Measurements from ENCODE around the gene RHBDD1. TPM values are rescaled to one million over a fixed set of nuclear protein-coding genes. Genes with fewer than 3 reads are reported as not detected.

The RHBDD1 gene
- polyA plus RNA-seq, 3 donors = 8.1 to 19.5 (median 15.5) TPM

GRCh38 chr2:227029426-227030105, 193.7 kb downstream of the RHBDD1 start:
- no peak overlapping the region for H3K4me3 Mint-ChIP-seq
- H3K36me3 ChIP-seq (replicated peaks in 1 of 2; ENCODE audit: control insufficient read depth in 1 of 2, insufficient read depth in 2 of 2, low read length in 2 of 2) = no peaks in the 10 kb centered on the region
- intact Hi-C loops (cut with micrococcal nuclease) = no loop called here
- no peaks in the 10 kb centered on the region for H3K36me3 Mint-ChIP-seq
- peaks cover 17 to 18% of the 10 kb centered on the region in 2 donors for H3K4me1 ChIP-seq (ENCODE audit: control insufficient read depth in 1 of 2, insufficient read depth in 2 of 2, low read length in 2 of 2)
- no peak overlapping the region for H3K4me2 ChIP-seq (replicated peaks; ENCODE audit: extremely low read depth, low read length, poor library complexity, severe bottlenecking)
- H3K4me1 Mint-ChIP-seq = peaks cover 21% of the 10 kb centered on the region
- TF ChIP-seq CTCF (IDR thresholded peaks at IDR 0.05) = no peak
- no peaks in the 10 kb centered on the region for H4K20me1 ChIP-seq (ENCODE audit: insufficient read depth, low read length)
- no peaks in the 10 kb centered on the region for H3K27me3 Mint-ChIP-seq (ENCODE audit: low read depth in 3 of 3)
- H3K4me3 ChIP-seq (replicated peaks in 1 of 3; ENCODE audit: low read depth in 2 of 3, low read length in 3 of 3) = no peak overlapping the region
- H3K27ac ChIP-seq (ENCODE audit: low read depth in 1 of 2, low read length in 2 of 2) = peak overlapping the region; percentile 4 to 54
- H3K9me3 ChIP-seq (replicated peaks in 1 of 2; ENCODE audit: control insufficient read depth in 1 of 2, insufficient read depth in 1 of 2, low read length in 2 of 2) = no peaks in the 10 kb centered on the region
- H3K27me3 ChIP-seq (ENCODE audit: control insufficient read depth in 2 of 2, insufficient read depth in 2 of 2, low read length in 2 of 2) = no peaks in the 10 kb centered on the region
- WGBS (ENCODE audit: insufficient coverage) = 55% methylated on average over 2 of the region's 3 CpGs
- H3K9me3 Mint-ChIP-seq = peaks cover 0 to 4% (median 0%) of the 10 kb centered on the region in 7 donors
- no peak overlapping the region for H2AFZ ChIP-seq (ENCODE audit: insufficient read depth, low read depth, low read length, poor library complexity, severe bottlenecking)
- no peaks in the 10 kb centered on the region for H3K79me2 ChIP-seq (ENCODE audit: insufficient read depth, low read length)
- peak; percentile 25 to 36 (median 29) for DNase-seq
- H3K27ac Mint-ChIP-seq = peak overlapping the region in 3 of 7 donors; percentile 19 to 41 (median 25)
- no peak overlapping the region for H3K9ac ChIP-seq (ENCODE audit: insufficient read depth, low read length, poor library complexity, severe bottlenecking)

GRCh38 chr2:227030789-227031188, 194.9 kb downstream of the RHBDD1 start:
- Histone ChIP-seq H3K4me1 (ENCODE audit: control insufficient read depth in 1 of 2, insufficient read depth in 2 of 2, low read length in 2 of 2) (peaks cover 17 to 18% of the 10 kb centered on the region in 2 donors), H3K9me3 (replicated peaks in 1 of 2; ENCODE audit: control insufficient read depth in 1 of 2, insufficient read depth in 1 of 2, low read length in 2 of 2) (no peaks in the 10 kb centered on the region), H3K4me3 (replicated peaks in 1 of 3; ENCODE audit: low read depth in 2 of 3, low read length in 3 of 3) (no peak overlapping the region), H4K20me1 (ENCODE audit: insufficient read depth, low read length) (no peaks in the 10 kb centered on the region), H2AFZ (ENCODE audit: insufficient read depth, low read depth, low read length, poor library complexity, severe bottlenecking) (no peak overlapping the region), H3K27ac (ENCODE audit: low read depth in 1 of 2, low read length in 2 of 2) (no peak overlapping the region), H3K79me2 (ENCODE audit: insufficient read depth, low read length) (no peaks in the 10 kb centered on the region), H3K4me2 (replicated peaks; ENCODE audit: extremely low read depth, low read length, poor library complexity, severe bottlenecking) (no peak overlapping the region), H3K27me3 (ENCODE audit: control insufficient read depth in 2 of 2, insufficient read depth in 2 of 2, low read length in 2 of 2) (no peaks in the 10 kb centered on the region), H3K9ac (ENCODE audit: insufficient read depth, low read length, poor library complexity, severe bottlenecking) (no peak overlapping the region), H3K36me3 (replicated peaks in 1 of 2; ENCODE audit: control insufficient read depth in 1 of 2, insufficient read depth in 2 of 2, low read length in 2 of 2) (no peaks in the 10 kb centered on the region)
- Mint-ChIP-seq H3K27ac (no peak overlapping the region), H3K4me3 (no peak overlapping the region), H3K27me3 (ENCODE audit: low read depth in 3 of 3) (peaks cover 0 to 4% (median 0%) of the 10 kb centered on the region in 3 donors), H3K36me3 (no peaks in the 10 kb centered on the region), H3K9me3 (peaks cover 0 to 4% (median 0%) of the 10 kb centered on the region in 7 donors), H3K4me1 (peaks cover 21% of the 10 kb centered on the region)
- DNase-seq = no peak
- WGBS (ENCODE audit: insufficient coverage) = 100% methylated on average over 1 of the region's 2 CpGs
- intact Hi-C loops (cut with micrococcal nuclease) = no loop called here
- TF ChIP-seq CTCF (IDR thresholded peaks at IDR 0.05) = no peak

All from CD14-positive monocyte (primary cell).